HG02678 (cell line): Measurements from ENCODE around the gene RANBP3.
"Not testable (repeated sequence)": the region's sequence is repeated elsewhere in the genome, so short reads cannot be mapped to it uniquely, and the experiment has no call there.

ENCODE experiments used
- ATAC-seq: cut with Tn5 transposase; IDR thresholded peaks from one replicate; pipeline ENCODE4 v1.9.1; 2021; ENCODE audit warnings: mild to moderate bottlenecking, moderate library complexity; ENCODE audit not compliant: unreplicated experiment

Gene RANBP3, protein sequence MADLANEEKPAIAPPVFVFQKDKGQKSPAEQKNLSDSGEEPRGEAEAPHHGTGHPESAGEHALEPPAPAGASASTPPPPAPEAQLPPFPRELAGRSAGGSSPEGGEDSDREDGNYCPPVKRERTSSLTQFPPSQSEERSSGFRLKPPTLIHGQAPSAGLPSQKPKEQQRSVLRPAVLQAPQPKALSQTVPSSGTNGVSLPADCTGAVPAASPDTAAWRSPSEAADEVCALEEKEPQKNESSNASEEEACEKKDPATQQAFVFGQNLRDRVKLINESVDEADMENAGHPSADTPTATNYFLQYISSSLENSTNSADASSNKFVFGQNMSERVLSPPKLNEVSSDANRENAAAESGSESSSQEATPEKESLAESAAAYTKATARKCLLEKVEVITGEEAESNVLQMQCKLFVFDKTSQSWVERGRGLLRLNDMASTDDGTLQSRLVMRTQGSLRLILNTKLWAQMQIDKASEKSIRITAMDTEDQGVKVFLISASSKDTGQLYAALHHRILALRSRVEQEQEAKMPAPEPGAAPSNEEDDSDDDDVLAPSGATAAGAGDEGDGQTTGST

GRCh38 chr19:5977785-5978605 lies at the start of gene RANBP3:
RANBP3 (minus strand) TSS chr19:5978140; CDS start chr19:5978082, 58 bp downstream.
- peak; percentile 90 for ATAC-seq

DNA sequence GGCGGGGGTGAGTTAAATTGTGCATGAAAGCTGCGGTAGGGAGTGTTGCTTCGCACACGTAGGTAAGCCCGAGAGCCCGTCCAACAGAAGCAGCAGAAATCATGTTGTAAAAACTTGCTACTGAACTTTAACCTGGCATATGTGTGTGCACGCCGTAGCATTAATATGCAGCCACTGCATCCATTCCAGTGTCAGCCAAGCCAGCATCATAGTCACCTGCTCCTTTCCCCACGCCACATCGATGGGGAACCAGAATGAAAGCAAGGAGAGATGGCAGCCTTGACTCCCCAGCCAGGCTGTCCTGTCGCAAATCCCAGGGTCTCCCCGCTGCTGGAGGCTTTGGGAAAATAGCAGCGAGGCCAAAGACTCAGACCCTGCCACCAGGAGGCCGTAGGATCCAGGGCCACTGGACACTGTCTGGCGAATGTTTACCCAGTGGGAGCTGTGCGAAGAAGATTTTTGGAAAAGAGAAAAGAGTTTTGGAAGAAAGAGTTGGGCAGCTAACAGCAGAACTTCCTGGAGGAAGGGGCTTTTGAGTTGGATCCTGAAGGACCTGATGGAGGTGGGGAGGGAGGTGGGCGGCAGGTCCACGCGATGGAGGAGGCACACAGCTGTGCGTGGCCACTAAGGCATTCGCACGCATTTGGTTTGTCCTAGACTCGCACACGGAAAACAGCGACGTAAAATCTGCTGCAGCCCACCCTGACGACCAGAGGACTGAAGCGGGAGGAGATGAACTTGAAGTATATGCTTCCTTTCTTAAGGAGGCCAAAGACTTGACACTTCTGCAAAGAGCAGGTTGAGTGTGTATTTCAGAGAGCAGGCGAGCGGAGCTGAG lies 48.7 kb upstream of the RANBP3 start:
- no peak for ATAC-seq

DNA sequence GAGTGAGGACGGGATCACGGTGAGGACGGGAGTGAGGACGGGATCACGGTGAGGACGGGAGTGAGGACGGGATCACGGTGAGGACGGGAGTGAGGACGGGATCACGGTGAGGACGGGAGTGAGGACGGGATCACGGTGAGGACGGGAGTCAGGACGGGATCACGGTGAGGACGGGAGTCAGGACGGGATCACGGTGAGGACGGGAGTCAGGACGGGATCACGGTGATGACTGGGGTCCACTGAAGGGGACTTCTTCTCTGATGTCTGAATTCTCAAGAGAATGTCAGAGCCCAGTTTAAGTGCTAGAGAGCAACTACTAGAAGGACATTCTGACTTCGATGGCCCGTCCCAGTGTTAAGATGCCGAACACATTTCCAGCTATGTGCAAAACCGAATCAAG lies 46.8 kb upstream of the RANBP3 start:
- not testable (repeated sequence) for ATAC-seq

DNA sequence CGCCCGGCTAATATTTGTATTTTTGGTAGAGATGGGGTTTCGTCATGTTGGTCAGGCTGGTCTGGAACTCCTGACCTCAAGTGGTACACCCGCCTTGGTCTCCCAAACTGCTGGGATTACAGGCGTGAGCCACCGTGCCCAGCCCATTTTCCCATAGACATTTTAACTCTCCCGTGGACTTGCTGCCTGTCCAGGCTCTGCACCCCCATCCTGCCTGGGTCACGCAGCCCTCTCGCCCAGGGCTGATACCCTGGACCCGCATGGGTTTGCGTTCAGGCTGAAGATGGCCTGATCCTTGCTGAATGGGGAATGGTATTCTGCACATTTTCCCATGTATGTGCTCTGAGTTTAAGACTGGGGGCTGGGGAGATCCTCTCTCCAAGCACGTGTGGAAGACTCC lies 46.0 kb upstream of the RANBP3 start:
- ATAC-seq, result no peak

DNA sequence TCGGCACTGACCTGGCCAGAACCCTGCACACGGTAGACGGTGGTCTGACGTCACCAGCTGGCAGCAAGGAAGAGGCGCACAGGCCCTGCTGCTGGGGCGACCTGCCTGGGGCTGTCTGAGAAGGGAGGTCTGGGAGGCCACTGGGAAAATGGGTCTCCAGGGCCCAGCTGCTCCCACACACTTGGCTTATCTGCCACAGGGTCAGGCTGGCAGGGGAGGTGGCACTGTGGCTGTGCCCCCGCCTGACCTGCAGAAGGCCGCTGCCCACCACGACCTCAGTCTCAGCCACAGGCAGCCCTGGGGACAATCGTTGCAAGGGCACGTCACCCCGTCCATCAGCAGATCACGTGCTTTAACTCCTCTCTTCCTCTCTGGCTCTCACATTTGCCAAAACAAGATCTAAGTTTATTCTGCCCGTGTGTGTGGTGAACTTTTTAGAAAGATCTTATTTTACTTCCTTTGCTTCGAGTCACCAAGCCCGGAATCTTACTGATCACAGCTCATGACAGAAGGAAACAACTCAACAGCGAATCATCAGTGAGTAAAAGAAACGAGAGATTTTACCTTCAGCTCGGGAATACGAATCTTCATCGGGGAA lies 45.2 kb upstream of the RANBP3 start:
- ATAC-seq, result no peak

DNA sequence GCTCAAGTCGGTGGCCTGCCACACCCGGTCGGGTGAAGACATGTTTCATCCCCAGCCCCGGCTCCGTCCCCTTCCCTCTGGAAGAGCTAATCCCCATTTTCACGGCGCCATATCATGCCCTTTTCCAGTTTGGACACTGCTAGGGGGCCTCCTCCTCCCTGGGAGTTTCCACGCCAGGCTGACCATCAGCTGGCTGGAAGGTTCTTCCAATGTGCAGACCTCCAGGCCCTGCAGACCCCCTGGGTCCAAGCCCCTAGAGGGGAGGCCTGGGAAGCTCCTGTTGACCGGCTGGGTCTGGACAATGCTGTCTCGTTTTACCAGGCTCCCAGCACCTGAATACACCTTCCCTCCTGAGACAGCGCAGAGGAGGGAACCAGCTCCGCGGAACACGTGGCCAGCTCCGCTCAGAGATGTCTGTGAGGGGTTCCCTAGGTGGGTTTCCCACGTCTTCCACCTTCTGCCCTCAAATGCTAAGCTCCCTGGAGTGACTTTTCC lies 44.7 kb upstream of the RANBP3 start:
- no peak for ATAC-seq

- no peak for ATAC-seq
These were observed 44.1 kb upstream of the RANBP3 start for GRCh38 chr19:6021878-6022569.

DNA sequence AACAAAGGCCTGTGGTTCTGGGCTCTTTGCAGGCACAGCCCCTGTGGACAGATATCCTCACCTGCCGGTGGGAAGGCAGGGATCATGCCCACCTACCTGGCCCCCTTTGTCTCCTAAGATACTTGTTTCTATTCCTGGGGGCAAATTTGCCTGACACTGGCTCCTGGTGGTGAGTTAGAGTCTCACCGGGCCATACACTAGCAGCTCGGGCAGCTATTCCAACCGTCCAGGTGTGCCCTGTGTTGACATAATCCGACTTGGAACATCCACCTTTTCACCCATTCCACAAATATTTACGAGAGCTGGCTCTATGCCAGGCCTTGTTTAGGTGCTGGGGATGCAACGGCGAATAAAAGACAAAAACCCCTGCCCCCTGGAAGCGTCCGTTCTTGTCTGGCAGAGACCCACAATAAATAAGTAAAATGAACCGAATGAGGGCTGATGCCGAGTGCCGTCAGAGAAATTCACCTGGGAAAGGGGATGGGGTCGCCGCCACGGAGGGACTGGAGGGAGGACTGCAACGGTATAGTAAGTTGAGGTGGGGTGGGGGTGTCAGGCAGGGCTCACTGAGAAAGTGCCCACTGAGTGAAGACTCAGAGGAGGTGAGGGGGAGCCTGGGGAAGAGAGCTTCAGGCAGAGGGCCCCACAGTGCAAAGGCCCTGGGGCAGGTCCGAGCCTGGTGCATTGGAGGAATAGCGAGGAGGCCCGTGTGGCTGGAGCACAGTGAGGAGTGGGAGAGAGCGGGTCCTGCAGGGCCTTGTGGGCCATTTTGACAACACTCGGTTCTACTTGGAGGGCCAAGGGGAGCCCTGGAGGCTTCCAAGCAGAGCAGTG lies 43.2 kb upstream of the RANBP3 start:
- ATAC-seq, result no peak

DNA sequence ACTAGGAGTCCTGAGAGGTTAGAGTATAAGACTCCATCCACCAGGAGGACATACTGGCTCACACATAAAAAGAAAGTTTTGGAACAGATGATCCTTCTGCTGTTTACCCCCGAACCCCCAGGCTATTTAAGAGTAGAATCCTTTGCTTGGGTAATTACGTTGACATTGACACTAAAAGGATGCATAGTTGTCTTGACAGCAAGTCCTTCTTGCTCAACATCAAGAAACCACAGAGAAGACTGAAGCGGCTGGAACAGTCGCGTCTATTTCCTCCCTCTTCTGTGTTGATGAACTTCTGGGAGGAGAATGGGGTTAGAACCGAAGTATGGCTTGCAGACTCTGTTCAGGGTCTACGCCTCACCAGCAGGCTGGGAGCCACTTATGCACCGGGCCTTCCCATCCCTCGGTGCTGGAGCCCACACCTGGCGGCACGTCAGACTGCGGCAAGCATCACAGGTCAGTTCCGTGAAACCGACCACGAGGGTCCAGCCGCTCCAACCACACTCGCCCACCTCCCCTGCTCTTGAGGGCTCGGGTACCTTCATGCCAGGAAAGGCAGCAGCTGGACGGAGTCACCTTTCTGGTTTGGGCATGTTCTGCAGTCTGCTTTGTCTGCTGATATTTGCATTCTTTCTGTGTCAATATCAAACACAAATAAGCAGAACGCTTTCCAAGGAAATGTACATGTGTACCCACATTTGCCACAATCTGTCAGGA lies 42.4 kb upstream of the RANBP3 start:
- no peak for ATAC-seq

DNA sequence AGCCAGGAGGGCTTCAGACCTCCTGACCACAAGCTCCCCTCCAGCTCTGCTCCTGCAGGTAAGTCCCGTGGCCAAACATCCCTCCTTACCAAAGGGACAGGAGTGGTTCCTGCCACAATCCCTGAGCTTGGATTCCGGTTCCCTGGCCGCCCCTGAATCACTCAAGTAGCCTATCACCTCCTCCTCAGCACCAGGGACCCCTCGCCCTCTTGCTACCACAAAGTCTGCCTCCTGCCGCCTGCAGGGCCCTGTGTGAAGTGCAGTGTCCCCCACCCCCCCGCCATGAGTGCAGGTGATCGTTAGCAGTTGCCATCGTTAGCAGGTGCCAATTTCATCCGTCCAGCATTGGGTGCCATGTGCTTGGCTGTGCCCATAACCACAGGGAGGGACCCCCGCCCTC lies 40.8 kb upstream of the RANBP3 start:
- no peak for ATAC-seq

DNA sequence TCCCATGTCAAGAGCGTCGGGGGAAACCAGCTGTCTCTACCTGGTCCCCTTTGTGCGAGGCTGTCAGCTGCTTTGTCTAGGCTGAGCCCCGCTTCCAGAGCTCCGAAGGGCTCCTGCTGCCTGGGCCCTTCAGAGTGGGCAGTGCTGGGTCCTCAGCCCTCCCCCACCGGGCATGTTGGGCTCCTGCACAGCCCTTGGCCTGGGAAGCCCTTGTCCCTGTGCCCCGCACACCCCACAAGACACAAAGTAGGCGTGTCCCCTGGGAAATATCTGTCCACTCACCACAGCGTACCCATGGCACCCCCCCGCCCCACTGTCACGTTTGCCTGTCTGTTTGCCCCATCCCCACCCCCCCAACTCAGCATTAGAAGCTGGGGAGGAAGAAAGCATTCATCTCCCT lies 39.6 kb upstream of the RANBP3 start:
- ATAC-seq, result no peak

DNA sequence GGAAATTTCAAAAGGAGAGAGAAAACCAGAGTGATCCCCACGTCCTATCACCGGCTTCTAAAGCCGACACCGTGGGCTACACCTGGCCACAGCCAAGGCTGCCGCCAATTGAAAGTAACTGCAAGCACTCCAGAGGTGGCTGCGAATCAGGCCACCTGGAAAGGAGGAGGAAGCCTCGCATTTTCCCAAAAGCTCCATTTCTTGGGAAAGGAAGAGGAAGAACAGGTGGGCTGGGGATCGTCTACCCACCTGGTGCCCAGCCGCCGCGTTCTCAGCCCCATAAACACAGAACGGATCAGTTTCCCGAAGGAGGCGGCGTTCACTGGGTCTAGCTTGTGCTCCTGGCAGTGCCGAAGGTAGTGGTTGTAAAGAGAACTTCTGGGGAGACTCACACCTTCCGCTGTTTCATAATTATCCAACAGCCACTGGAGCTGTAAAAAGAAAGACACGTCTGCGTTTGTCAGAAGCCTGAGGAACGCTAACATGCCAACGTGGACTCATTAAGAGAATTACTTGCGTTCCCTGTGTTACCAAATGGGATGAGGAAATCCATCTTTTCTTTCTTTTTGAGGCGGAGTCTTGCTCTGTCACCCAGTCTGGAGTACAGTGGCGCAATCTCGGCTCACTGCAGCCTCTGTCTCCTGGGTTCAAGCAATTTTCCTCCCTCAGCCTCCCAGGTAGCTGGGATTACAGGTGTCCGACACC lies 38.1 kb upstream of the RANBP3 start:
- ATAC-seq, result no peak

GRCh38 chr19:6014551-6015135 lies 36.7 kb upstream of the RANBP3 start:
- ATAC-seq, result no peak

DNA sequence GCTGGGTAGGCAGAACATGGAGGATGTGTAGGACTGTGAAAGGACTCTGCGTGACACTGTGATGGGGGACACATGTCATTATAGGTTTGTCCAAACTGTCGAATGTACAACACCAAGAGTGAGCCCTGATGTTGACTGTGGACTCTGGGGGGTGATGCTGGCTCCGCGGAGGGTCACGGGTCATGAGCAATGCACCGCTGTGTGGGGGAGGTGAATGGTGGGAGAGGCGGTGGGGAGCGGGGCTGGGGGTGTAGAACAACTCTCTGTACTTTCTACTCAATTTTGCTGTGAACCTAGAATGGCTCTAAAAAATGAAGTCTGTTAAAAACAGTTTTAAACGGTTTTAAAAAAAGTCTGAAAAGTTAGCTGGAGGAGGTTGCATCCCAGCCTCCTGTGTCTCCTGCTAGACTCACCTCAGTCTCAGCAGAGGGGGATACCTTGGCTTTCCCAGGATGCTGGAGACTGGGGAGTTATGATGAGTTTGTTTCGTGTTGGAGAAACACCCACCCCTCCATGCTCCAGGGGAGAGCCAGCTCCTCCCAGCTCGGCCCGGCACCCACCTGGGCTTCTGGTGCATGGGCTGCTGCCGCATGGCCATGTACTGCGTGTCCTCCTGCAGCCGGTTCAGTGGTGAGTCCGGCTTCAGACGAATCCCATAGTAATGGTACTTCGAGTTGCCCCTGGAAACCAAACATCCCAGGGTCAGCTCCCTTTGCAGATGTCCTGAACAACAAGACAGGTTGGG lies 34.7 kb upstream of the RANBP3 start:
- ATAC-seq, result no peak

- no peak for ATAC-seq
These were observed 33.9 kb upstream of the RANBP3 start for GRCh38 chr19:6011794-6012193.

- no peak for ATAC-seq
These were observed 33.3 kb upstream of the RANBP3 start for GRCh38 chr19:6011206-6011605.

GRCh38 chr19:6010107-6010506 lies 32.2 kb upstream of the RANBP3 start:
- no peak for ATAC-seq
